ENCODE data around the gene CTSG. TPM values are rescaled to one million over a fixed set of nuclear protein-coding genes. Genes with fewer than 3 reads are reported as not detected.

Gene CTSG
- not detected in 2 replicates for total RNA-seq (2021)
- long read RNA-seq: 0 reads

GRCh38 chr14:24576182-24576581 lies at the start of gene CTSG:
Gene CTSG, minus strand, starts transcription at chr14:24576250. Its CDS starts 27 bp downstream, at chr14:24576223.
- H3K79me1 ChIP-seq (ENCODE audit: insufficient read depth, low read depth, low read length, poor library complexity, severe bottlenecking): no peaks in the 10 kb centered on the region
- no peak within 1 kb of the TSS for H4K5ac ChIP-seq (ENCODE audit: insufficient read length, low read depth, low read length)
- no peak within 1 kb of the TSS for H3K27ac ChIP-seq (ENCODE audit: insufficient read length, low read depth, low read length)
- H3K4me1 Mint-ChIP-seq: no peaks in the 10 kb centered on the region
- H4K20me1 ChIP-seq (ENCODE audit: control insufficient read depth, insufficient read depth, insufficient read length): no peaks in the 10 kb centered on the region
- H3K4me2 ChIP-seq (ENCODE audit: insufficient read depth, insufficient read length, low read length): no peak within 1 kb of the TSS
- H3K4me1 ChIP-seq (ENCODE audit: insufficient read depth, low read length): 0 out of 2 replicates have a peak, but pooled peaks cover 3% of the 10 kb centered on the region
- WGBS (ENCODE audit: extremely low coverage, insufficient read length, low lambda C conversion rate): no CpG with 5 or more reads among the region's 3 CpGs
- no peak within 1 kb of the TSS for H3K4me3 Mint-ChIP-seq
- peaks cover 0 to 41% (median 0%) of the 10 kb centered on the region in 3 experiments; a peak in 2 of 7 replicates for H3K36me3 Mint-ChIP-seq (ENCODE audit: insufficient read depth in 1 of 3, low read depth in 3 of 3)
- H3K9me3 ChIP-seq (ENCODE audit: control insufficient read depth, low read depth, low read length): no peaks in the 10 kb centered on the region
- H3K79me2 ChIP-seq (ENCODE audit: insufficient read depth, low read length): no peaks in the 10 kb centered on the region
- H3K27me3 ChIP-seq (ENCODE audit: insufficient read depth, low read length): no peaks in the 10 kb centered on the region
- no peak within 1 kb of the TSS; the same call in 1 of the 2 replicates for H3K14ac ChIP-seq (ENCODE audit: insufficient read depth, low read length)
- H2BK15ac ChIP-seq (ENCODE audit: low read depth, low read length): no peak within 1 kb of the TSS
- no peak within 1 kb of the TSS for H2AFZ ChIP-seq (ENCODE audit: low read length)
- H3K9me3 Mint-ChIP-seq: peaks cover 0 to 79% of the 10 kb centered on the region in 2 experiments; a peak in 2 of 5 replicates
- TF ChIP-seq CTCF (conservative IDR thresholded peaks at IDR 0.05): no peak
- H2BK5ac ChIP-seq (ENCODE audit: insufficient read length, low read length): no peak within 1 kb of the TSS
- H3K23me2 ChIP-seq (ENCODE audit: insufficient read length, low read depth, low read length, poor library complexity, severe bottlenecking): peaks cover 3% of the 10 kb centered on the region
- no peak within 1 kb of the TSS for H3K27ac Mint-ChIP-seq
- no peak within 1 kb of the TSS for H4K91ac ChIP-seq (ENCODE audit: insufficient read length, low read depth, low read length)
- no peak within 1 kb of the TSS for H3K23ac ChIP-seq (ENCODE audit: insufficient read length, low read depth, low read length)
- no peak within 1 kb of the TSS for H3K4ac ChIP-seq (ENCODE audit: low read depth, low read length)
- H3K27me3 Mint-ChIP-seq (ENCODE audit: low read depth): peaks cover 3% of the 10 kb centered on the region
- no peak within 1 kb of the TSS for H2AK5ac ChIP-seq (ENCODE audit: insufficient read length, low read length)
- no peak for DNase-seq
- no peak within 1 kb of the TSS for H2BK120ac ChIP-seq (ENCODE audit: low read depth, low read length, poor library complexity, severe bottlenecking)
- no peak within 1 kb of the TSS for H2BK20ac ChIP-seq (ENCODE audit: low read depth, low read length, poor library complexity, severe bottlenecking)
- H2BK12ac ChIP-seq (ENCODE audit: insufficient read length, low read depth, low read length): no peak within 1 kb of the TSS
- H3T11ph ChIP-seq (ENCODE audit: low read length): no peak within 1 kb of the TSS
- no peak within 1 kb of the TSS for H3K56ac ChIP-seq (ENCODE audit: insufficient read length, low read depth, low read length)
- H3K18ac ChIP-seq (ENCODE audit: insufficient read length, low read depth, low read length): no peak within 1 kb of the TSS
- no peak within 1 kb of the TSS for H4K8ac ChIP-seq (replicated peaks; ENCODE audit: insufficient read length, low read depth, low read length)
- no peak within 1 kb of the TSS for H3K9ac ChIP-seq (ENCODE audit: extremely low read depth, insufficient read length, low read length)

Data from H9 (cell line).